ENCODE data around the gene SCNN1B.

Gene SCNN1B

GRCh38 chr16:23423496-23424049 is 121.5 kb downstream of the SCNN1B start:
- H3K4me3 ChIP-seq (ENCODE audit: low read length): no peak overlapping the region
- no peak overlapping the region for H3K9ac ChIP-seq (ENCODE audit: low read length)
- no peaks in the 10 kb centered on the region for H3K9me3 ChIP-seq (ENCODE audit: control insufficient read depth, low read depth, low read length)
- H3K36me3 ChIP-seq (ENCODE audit: control insufficient read depth, low read depth, low read length): no peaks in the 10 kb centered on the region
- no peaks in the 10 kb centered on the region for H3K27me3 ChIP-seq (ENCODE audit: control insufficient read depth, insufficient read depth, low read length)
- peaks cover 9% of the 10 kb centered on the region for H3K4me1 ChIP-seq (ENCODE audit: control insufficient read depth, low read depth, low read length)
- H3K27ac ChIP-seq (ENCODE audit: low read length): no peak overlapping the region

- no peak overlapping the region for H3K27ac ChIP-seq (ENCODE audit: low read length)
Observed at GRCh38 chr16:23424292-23424958, 122.3 kb downstream of the SCNN1B start.

GRCh38 chr16:23428351-23428750 is 126.2 kb downstream of the SCNN1B start:
- peaks cover 16% of the 10 kb centered on the region for H3K36me3 ChIP-seq (ENCODE audit: control insufficient read depth, low read depth, low read length)
- H3K27me3 ChIP-seq (ENCODE audit: control insufficient read depth, insufficient read depth, low read length): no peaks in the 10 kb centered on the region
- H3K27ac ChIP-seq (ENCODE audit: low read length): no peak overlapping the region

More at GRCh38 chr16:23424292-23424958, 122.3 kb downstream of the SCNN1B start:
- Histone ChIP-seq H3K9me3 (ENCODE audit: control insufficient read depth, low read depth, low read length) (no peaks in the 10 kb centered on the region), H3K4me1 (ENCODE audit: control insufficient read depth, low read depth, low read length) (peaks cover 9% of the 10 kb centered on the region), H3K36me3 (ENCODE audit: control insufficient read depth, low read depth, low read length) (no peaks in the 10 kb centered on the region), H3K27me3 (ENCODE audit: control insufficient read depth, insufficient read depth, low read length) (no peaks in the 10 kb centered on the region), H3K4me3 (ENCODE audit: low read length) (no peak overlapping the region), H3K9ac (ENCODE audit: low read length) (no peak overlapping the region)

More at GRCh38 chr16:23428351-23428750, 126.2 kb downstream of the SCNN1B start:
- no peak overlapping the region for H3K4me3 ChIP-seq (ENCODE audit: low read length)
- no peaks in the 10 kb centered on the region for H3K9me3 ChIP-seq (ENCODE audit: control insufficient read depth, low read depth, low read length)
- H3K4me1 ChIP-seq (ENCODE audit: control insufficient read depth, low read depth, low read length): no peaks in the 10 kb centered on the region
- no peak overlapping the region for H3K9ac ChIP-seq (ENCODE audit: low read length)
